ENCODE data around the gene CENPP. TPM values are rescaled to one million over a fixed set of nuclear protein-coding genes. Genes with fewer than 3 reads are reported as not detected.
A peak's percentile ranks its signal among the peaks of the same experiment; 100 is the strongest.

The CENPP gene
- total RNA-seq, 1 experiment from 2014 or later = 6.3 TPM

GRCh38 chr9:92482329-92482728 is 156.6 kb downstream of the CENPP start, which contains the start of gene ASPN:
ASPN (minus strand) TSS chr9:92482506.
- in situ Hi-C loops (cut with HindIII; ENCODE audit: low pct_unique_long_range_greater_than_20kb, low sequenced_read_pairs) = no loop called here
- no peak for DNase-seq (ENCODE audit: low read depth, low spot score)

GRCh38 chr9:92482805-92483204 is 157.1 kb downstream of the CENPP start:
- DNase-seq (ENCODE audit: low read depth, low spot score) = no peak
- in situ Hi-C loops (cut with HindIII; ENCODE audit: low pct_unique_long_range_greater_than_20kb, low sequenced_read_pairs) = no loop called here

- DNase-seq (ENCODE audit: low read depth, low spot score) = no peak
- in situ Hi-C loops (cut with HindIII; ENCODE audit: low pct_unique_long_range_greater_than_20kb, low sequenced_read_pairs) = no loop called here
Observed at GRCh38 chr9:92483627-92484545, 158.1 kb downstream of the CENPP start.

GRCh38 chr9:92484563-92484962 is 158.8 kb downstream of the CENPP start:
- in situ Hi-C loops (cut with HindIII; ENCODE audit: low pct_unique_long_range_greater_than_20kb, low sequenced_read_pairs) = no loop called here
- DNase-seq (ENCODE audit: low read depth, low spot score) = no peak

- in situ Hi-C loops (cut with HindIII; ENCODE audit: low pct_unique_long_range_greater_than_20kb, low sequenced_read_pairs) = no loop called here
Observed at GRCh38 chr9:92486371-92486770, 160.6 kb downstream of the CENPP start.

GRCh38 chr9:92488681-92489550 is 163.2 kb downstream of the CENPP start:
- no peak for DNase-seq (ENCODE audit: low read depth, low spot score)
- in situ Hi-C loops (cut with HindIII; ENCODE audit: low pct_unique_long_range_greater_than_20kb, low sequenced_read_pairs) = no loop called here

More at GRCh38 chr9:92486371-92486770, 160.6 kb downstream of the CENPP start:
- no peak for DNase-seq (ENCODE audit: low read depth, low spot score)

DNA sequence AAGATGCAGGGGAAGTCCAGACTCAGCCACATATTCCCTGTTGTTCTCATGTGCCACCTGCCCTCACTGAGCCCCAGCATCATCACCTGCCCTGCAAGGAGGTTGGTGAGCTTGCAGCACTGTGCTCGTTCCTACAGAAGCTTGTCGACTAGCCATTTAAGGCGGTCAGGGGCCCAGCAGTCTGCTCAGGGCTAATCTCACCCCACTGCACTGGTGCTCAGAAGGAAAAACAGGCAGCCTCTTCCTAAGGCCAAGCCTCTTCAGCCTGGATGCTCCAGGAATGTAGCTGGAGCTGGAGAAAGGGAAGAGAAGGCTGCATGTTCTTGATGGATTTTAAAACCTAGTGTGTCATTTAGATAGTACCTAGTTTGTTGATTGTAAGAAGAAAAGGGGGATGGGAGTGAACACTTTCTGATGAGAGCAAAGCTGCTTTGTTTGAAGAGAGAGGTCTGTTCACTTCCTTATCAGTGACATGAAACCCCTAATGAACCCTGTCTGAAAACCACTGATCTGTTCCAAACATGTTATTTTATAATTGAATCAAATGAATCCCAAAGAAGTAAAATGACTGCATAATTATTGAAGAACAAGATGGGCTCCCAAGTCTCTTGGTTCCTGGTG is 167.1 kb downstream of the CENPP start:
- DNase-seq (ENCODE audit: low read depth, low spot score) = no peak
- in situ Hi-C loops (cut with HindIII; ENCODE audit: low pct_unique_long_range_greater_than_20kb, low sequenced_read_pairs) = no loop called here

GRCh38 chr9:92493749-92494387 is 168.1 kb downstream of the CENPP start:
- in situ Hi-C loops (cut with HindIII; ENCODE audit: low pct_unique_long_range_greater_than_20kb, low sequenced_read_pairs) = no loop called here

DNA sequence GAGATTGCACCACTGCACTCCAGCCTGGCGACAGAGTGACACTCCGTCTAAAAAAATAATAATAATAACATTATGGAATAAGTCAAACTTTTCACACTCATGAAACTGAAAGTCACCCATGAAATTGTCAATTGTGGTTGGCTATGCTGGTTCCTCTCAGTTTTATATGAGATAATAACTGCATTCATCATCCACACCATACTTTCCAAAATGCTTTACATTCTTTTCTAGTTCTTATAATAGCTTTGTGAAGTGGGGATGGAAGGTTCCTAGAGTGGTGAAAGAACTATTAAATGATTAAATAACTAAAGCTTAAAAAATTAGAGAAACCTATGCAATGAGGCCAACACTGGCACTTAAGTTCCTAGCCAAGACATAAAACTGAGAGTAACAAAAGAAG is 169.1 kb downstream of the CENPP start:
- DNase-seq (ENCODE audit: low read depth, low spot score) = peak; percentile 23
- in situ Hi-C loops (cut with HindIII; ENCODE audit: low pct_unique_long_range_greater_than_20kb, low sequenced_read_pairs) = no loop called here

More at GRCh38 chr9:92493749-92494387, 168.1 kb downstream of the CENPP start:
- DNase-seq (ENCODE audit: low read depth, low spot score) = no peak

DNA sequence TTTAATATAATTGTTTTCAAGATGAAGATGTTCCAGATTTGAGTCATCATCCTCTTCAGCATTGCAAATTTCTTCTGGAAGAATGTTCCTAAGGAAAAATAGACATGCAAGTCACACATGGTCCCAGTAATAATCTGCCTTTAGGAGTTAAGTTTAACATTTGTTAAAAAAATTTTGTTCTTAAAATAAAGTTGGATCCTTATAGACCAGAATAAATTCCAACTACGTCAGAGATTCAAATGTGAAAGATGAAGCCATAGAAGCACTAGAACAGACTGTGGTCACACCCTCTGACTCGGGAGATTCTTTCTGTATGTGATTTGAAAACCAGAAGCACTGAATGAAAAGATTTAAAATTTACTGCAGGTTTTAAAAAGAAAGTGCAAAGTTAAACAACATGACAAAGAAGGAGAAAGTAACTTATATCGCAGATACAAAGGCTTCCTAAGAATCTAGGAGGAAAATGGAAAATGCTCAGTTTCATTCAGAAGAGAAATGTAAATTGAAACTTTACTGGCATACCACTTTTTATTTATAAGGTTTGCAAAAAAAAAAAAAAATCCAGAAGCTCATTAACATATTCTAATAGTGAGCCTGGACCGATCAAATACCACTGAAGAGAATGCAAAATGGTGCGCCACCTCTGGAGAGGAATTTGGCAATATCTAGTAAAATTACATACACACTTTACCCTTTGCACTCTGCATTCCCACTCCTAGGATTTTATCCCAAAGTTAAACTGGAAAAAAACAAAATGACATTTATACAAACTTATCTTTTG is 170.8 kb downstream of the CENPP start:
- DNase-seq (ENCODE audit: low read depth, low spot score) = no peak
- in situ Hi-C loops (cut with HindIII; ENCODE audit: low pct_unique_long_range_greater_than_20kb, low sequenced_read_pairs) = no loop called here

DNA sequence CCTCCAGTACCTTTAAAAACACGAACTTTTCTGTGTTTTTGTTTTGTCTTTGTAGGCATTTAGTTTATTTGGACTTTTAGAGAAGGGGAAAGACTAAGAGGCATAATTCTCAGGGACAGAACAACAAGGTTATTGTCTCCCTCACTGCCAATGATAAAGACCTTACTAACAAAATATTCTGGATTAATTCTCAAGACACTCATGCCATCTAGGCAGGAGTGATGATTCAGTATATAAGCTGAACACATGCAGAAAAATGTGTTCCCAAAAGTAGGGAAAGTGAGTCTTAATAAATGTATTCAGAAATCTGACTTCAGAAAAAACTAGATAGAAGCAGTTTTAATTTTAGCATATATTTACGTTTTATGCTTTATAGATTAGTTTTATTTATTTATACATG is 173.9 kb downstream of the CENPP start:
- peak; percentile 41 for DNase-seq (ENCODE audit: low read depth, low spot score)
- in situ Hi-C loops (cut with HindIII; ENCODE audit: low pct_unique_long_range_greater_than_20kb, low sequenced_read_pairs) = no loop called here

- in situ Hi-C loops (cut with HindIII; ENCODE audit: low pct_unique_long_range_greater_than_20kb, low sequenced_read_pairs) = no loop called here
- DNase-seq (ENCODE audit: low read depth, low spot score) = no peak
Observed at GRCh38 chr9:92500725-92501124, 175.0 kb downstream of the CENPP start.

GRCh38 chr9:92501671-92502393 is 176.1 kb downstream of the CENPP start:
- DNase-seq (ENCODE audit: low read depth, low spot score) = peak; percentile 86
- in situ Hi-C loops (cut with HindIII; ENCODE audit: low pct_unique_long_range_greater_than_20kb, low sequenced_read_pairs) = no loop called here

- no peak for DNase-seq (ENCODE audit: low read depth, low spot score)
- in situ Hi-C loops (cut with HindIII; ENCODE audit: low pct_unique_long_range_greater_than_20kb, low sequenced_read_pairs) = no loop called here
Observed at GRCh38 chr9:92503156-92503555, 177.4 kb downstream of the CENPP start.

DNA sequence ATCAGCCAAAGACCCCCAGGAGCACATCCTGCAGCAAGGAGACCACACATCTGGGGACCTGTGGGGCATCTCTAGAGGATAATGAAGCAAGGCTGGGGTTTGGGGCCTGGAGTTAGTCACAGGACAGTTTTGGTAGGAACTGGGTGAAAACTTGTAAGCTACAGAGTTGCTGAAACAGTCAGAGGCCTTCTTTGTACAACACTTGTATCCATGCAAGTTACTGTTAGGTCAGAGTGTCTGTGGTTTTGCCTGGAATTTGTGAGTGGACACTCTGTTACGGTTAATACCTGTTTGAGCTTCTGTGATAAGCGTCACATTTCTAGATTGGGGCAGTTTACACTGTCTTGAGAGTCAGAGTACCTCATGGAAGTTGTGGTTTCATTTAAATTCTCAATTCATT is 179.1 kb downstream of the CENPP start:
- in situ Hi-C loops (cut with HindIII; ENCODE audit: low pct_unique_long_range_greater_than_20kb, low sequenced_read_pairs) = no loop called here
- no peak for DNase-seq (ENCODE audit: low read depth, low spot score)

- DNase-seq (ENCODE audit: low read depth, low spot score) = peak; percentile 11
Observed at GRCh38 chr9:92506184-92506857, 180.6 kb downstream of the CENPP start.

More at GRCh38 chr9:92506184-92506857, 180.6 kb downstream of the CENPP start:
- in situ Hi-C loops (cut with HindIII; ENCODE audit: low pct_unique_long_range_greater_than_20kb, low sequenced_read_pairs) = no loop called here

Data from SK-MEL-5 (cell line).